GM12874 (cell line): Measurements from ENCODE around the gene IGLL5.

Source experiments
- CTCF ChIP-seq: IDR thresholded peaks from 2 replicates; pipeline ENCODE4 v1.5.1; 2011; ENCODE audit warnings: low read depth, mild to moderate bottlenecking, control low read depth, low read length, moderate library complexity; ENCODE audit not compliant: insufficient read depth

Gene IGLL5

GRCh38 chr22:22936180-22936914 is 48.7 kb downstream of the IGLL5 start:
- TF ChIP-seq CTCF: no peak

DNA sequence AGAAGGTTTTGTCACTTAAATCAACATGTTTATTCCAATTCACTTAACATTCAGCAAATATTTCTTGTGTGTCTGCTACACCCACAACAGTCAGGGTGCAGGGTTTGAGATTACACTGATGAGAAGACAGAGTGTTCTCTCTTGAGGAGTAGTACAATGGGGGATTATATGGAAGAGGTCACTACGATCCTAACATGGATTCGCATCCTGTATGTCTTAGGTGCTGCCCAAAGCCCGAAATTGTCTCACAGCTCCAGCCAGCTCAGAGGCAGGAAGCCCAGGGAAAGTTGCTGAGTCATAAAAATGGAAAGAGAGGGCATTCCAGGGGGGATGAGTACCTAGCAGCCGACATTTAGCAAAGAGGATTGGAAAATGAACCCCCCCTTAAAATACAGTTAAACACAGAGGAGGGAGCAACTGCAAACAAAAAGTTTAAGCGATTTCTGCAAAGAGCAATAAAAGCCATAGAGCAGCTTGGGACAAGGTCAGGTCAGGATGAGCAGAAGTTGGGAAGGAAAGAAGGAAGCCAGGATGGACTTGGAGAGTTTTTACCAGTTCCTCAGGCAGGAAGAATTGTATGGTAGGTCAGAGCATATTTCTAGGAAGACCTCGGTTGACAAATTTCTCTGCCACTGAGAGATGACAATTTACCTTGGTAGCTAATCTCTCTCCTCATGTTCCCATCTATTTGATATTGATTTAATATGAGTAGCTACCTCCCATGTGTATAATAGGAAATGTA is 49.5 kb downstream of the IGLL5 start:
- no peak for TF ChIP-seq CTCF

DNA sequence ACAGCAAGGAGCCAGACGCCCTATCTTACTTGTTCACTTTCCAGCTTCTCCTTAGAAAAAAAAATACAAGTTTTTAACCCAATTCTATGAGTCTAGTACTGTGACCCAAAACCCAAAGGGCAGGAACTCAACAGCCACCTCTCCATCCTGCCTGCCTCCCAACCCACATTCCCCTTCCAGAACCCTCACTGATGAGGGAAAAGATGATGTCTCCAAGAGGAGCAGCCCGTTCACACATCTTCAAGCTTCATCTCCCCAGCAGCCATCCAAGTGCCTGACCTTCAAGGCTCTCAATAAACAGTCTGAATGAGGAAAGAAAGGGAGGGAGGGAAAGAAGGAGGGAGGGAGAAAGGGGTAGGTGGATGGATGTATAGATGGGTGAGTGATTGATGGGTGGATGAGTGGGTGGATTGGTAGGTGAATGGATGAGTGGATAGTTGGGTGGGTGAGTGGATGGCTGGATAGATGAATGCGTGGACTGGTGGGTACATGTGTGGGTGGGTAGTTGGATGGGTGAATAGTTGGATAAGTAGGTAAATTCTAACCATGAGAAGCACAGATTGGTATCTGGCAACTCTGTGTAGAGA is 50.4 kb downstream of the IGLL5 start:
- no peak for TF ChIP-seq CTCF

DNA sequence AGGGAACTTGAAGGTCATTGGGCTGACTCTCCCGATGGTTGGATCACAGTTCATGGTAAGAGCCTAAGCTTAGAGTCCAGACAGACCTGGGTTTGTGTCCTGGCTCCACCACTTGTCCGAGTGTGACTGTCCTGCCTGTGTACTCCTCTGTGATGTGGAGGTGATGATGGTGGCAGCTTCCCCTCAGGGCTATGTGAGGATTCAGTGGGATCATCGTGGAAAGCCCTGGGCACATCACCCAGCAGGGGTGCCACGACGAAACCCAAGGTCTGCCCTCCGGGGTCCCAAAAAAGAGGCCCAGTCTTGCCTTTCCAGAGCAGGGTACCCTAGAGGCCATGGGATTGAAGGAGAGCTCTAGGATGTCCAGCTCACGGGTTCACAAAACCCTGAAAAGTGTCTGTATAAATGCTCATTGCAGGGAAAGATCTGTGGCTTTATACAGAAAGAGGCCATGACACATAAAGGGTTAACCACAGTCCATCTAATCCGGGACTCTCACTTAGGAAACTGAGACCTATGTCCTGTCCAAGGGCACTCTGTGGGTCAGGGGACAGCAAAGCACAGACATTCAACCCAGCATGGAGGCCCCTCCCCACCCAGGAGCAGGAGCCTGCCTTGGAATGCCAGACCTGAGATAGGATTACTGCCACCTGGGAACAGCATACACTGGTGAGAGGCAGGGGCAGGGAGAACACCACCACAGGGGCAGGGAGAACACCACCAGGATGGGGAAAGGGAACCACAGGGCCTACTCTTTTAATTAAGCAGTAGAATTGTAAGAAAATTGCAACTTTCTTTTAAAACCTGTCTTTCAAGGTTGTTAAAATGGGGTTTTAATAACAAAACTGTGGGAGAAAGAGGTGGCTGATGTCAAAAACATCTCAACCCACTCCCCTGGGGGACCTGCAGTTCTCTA is 51.3 kb downstream of the IGLL5 start:
- TF ChIP-seq CTCF: no peak

- TF ChIP-seq CTCF: no peak
Observed at GRCh38 chr22:22939588-22940368, 52.2 kb downstream of the IGLL5 start.

DNA sequence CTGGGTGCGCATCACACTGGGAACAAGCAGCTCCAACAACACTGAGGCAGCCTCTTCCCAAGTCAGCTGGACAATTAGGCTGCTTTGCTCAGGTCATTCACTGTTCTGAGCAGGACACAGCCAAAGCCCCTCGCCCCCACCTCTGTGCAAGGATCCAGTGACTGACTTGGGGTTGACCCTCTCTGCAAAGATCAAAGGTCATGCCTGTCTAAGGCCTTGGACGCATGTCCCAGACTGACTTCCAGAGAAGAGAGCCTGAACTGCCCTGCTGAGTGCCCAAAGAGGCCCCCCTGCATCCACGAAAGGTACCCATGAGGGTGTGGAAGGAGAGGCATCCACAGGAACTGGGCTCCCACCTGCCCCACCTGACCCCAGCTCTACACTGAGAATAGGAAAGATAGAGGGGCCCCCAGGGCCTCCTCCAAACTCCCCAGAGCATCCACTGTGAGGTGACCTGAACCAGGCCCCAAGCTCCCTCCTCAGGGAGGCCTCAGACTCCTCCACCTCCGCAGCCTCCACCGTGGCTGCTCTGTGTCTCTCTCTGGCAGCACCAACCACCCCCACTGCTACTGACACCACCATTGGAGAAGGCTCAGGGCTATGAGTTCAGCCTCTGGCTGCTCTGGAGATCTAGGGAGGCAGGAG is 53.5 kb downstream of the IGLL5 start:
- no peak for TF ChIP-seq CTCF
